OCI-LY3 (cell line): ENCODE results near the gene CDKN1C.

Experiments
- H2AFZ ChIP-seq: fragments of 200-600, 300-600 bp; shearing (Covaris generic); 2 replicates; pipeline ENCODE4 v1.6.0; 2014; ENCODE audit warnings: antibody characterized with exemption, low read depth, low read length
- H3K27ac ChIP-seq: fragments of 200-600, 300-600 bp; sonication (generic); 2 replicates; pipeline ENCODE4 v1.5.1; 2014; ENCODE audit warnings: mild to moderate bottlenecking, low read length, moderate library complexity, mixed read lengths
- H3K27me3 ChIP-seq: fragments of 200-600, 300-600 bp; sonication (generic); 2 replicates; pipeline ENCODE4 v1.6.1; 2014; ENCODE audit warnings: low read depth, low read length, mixed read lengths
- H3K36me3 ChIP-seq: fragments of 200-600, 300-600 bp; sonication (generic); replicated peaks from 2 replicates; pipeline ENCODE3; 2014; ENCODE audit warnings: low read depth, low read length, mixed read lengths
- H3K4me1 ChIP-seq: fragments of 300-600, 200-600 bp; sonication (generic); 2 replicates; pipeline ENCODE4 v1.6.1; 2014; ENCODE audit warnings: low read length, mixed read lengths
- H3K4me2 ChIP-seq: fragments of 200-600, 300-600 bp; sonication (generic); 2 replicates; pipeline ENCODE4 v1.6.1; 2014; ENCODE audit warnings: low read length, mixed read lengths
- H3K4me3 ChIP-seq: fragments of 300-600, 200-600 bp; sonication (generic); 2 replicates; pipeline ENCODE4 v1.5.1; 2014; ENCODE audit warnings: antibody characterized with exemption, mild to moderate bottlenecking, low read length, moderate library complexity
- H3K79me2 ChIP-seq: fragments of 300-600, 200-600 bp; shearing (Covaris generic); 2 replicates; pipeline ENCODE4 v1.6.1; 2014; ENCODE audit warnings: mild to moderate bottlenecking, low read length, mixed read lengths
- H3K9ac ChIP-seq: fragments of 300-600, 200-600 bp; shearing (Covaris generic); 2 replicates; pipeline ENCODE4 v1.6.0; 2014; ENCODE audit warnings: mild to moderate bottlenecking, low read length, moderate library complexity
- H3K9me3 ChIP-seq: fragments of 200-600, 300-600 bp; shearing (Covaris generic); 2 replicates; pipeline ENCODE4 v1.6.1; 2014; ENCODE audit warnings: low read length, mixed read lengths; ENCODE audit not compliant: insufficient read depth
- H4K20me1 ChIP-seq: fragments of 200-600, 300-600 bp; sonication (generic); 2 replicates; pipeline ENCODE4 v1.6.1; 2016; ENCODE audit warnings: low read length, mixed read lengths; ENCODE audit not compliant: insufficient read depth
- EZH2phosphoT487 ChIP-seq: fragments of 200-600 bp; shearing (Covaris generic); IDR thresholded peaks from 2 replicates; pipeline ENCODE4 v1.6.1; 2018; ENCODE audit warnings: antibody characterized with exemption, mixed run types, low read depth
- TF ChIP-seq, protein P1 (sequence below): fragments of 200-600, 300-600 bp; sonication (generic); IDR thresholded peaks from 2 replicates; pipeline ENCODE4 v1.5.1; 2014; ENCODE audit warnings: antibody characterized with exemption, low read length, low read depth

CDKN1C gene

DNA sequence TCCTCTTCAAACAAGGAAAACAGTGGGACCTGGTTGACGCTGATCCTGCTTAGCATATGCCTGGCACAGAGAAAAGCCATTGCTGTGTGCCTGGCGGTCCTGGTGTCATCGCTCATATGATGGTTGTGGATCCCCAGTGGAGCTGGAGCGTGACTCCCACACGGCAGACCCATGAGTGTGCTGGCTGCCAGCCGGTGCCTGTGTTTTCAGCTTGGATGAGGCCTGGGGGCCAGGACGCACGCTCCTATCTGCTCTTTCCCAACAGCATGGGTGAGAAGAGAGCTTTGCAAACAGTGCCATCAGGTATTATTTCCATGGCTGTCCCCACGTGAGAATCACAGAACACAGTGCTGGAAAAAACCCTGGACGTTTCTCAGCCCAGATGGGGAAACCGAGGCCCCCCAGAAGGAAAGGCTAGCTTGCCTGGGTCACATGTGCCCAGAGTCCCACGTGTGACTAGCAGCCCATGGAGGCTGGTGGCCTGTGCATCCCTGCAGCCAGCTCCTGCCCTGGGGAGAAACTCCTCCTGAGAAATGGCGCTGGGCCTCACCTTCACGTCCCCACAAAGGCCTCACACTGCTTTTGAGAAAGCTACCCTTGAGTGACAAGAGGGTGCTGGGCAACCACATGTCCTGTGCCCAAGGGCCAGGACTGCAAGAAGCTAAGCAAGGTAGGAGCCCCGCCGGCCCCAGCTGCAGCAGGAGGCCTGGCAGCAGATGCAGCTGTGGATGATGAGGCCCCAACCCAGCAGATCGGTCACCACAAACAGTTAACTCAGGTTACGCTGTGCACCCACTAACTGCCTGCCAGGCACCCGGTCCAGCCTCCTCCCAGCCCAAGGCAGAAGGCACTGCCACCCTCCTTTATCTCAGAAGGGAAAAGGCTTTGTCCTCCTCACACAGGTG lies 4.2 kb downstream of the CDKN1C start:
- Histone ChIP-seq H3K4me3 (no peak overlapping the region), H4K20me1 (no peaks in the 10 kb centered on the region), H3K36me3 (no peaks in the 10 kb centered on the region), H3K4me2 (no peak overlapping the region), H3K27ac (no peak overlapping the region), H3K9me3 (no peaks in the 10 kb centered on the region), H3K79me2 (no peaks in the 10 kb centered on the region), H3K9ac (no peak overlapping the region), H3K4me1 (no peaks in the 10 kb centered on the region), H3K27me3 (no peaks in the 10 kb centered on the region), H2AFZ (no peak overlapping the region)
- TF ChIP-seq, protein P1, sequence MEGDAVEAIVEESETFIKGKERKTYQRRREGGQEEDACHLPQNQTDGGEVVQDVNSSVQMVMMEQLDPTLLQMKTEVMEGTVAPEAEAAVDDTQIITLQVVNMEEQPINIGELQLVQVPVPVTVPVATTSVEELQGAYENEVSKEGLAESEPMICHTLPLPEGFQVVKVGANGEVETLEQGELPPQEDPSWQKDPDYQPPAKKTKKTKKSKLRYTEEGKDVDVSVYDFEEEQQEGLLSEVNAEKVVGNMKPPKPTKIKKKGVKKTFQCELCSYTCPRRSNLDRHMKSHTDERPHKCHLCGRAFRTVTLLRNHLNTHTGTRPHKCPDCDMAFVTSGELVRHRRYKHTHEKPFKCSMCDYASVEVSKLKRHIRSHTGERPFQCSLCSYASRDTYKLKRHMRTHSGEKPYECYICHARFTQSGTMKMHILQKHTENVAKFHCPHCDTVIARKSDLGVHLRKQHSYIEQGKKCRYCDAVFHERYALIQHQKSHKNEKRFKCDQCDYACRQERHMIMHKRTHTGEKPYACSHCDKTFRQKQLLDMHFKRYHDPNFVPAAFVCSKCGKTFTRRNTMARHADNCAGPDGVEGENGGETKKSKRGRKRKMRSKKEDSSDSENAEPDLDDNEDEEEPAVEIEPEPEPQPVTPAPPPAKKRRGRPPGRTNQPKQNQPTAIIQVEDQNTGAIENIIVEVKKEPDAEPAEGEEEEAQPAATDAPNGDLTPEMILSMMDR, result no peak
- TF ChIP-seq EZH2phosphoT487, result no peak

DNA sequence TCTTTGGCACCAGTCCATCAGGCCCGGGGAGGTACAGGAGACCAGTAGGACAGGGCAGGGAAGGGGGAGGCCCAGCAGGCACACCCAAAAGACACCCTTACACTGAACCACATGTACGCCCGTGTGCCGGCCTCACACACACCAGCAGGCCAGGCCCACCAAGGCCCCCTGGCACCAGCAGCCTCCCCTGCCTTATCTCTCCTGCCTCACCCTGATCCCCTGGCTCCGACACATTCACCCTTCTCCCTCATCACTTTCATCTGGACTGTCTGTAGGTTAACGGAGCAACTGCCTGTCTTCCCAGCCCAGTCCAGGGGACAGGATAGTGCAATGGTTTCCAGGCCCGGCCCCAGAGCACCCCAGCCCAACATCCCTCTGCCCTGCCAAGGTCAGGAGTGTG lies 4.9 kb downstream of the CDKN1C start:
- Histone ChIP-seq H3K9me3 (no peaks in the 10 kb centered on the region), H3K79me2 (no peaks in the 10 kb centered on the region), H4K20me1 (no peaks in the 10 kb centered on the region), H3K4me1 (no peaks in the 10 kb centered on the region), H3K27me3 (no peaks in the 10 kb centered on the region), H3K4me2 (no peak overlapping the region), H3K4me3 (no peak overlapping the region), H3K27ac (no peak overlapping the region), H2AFZ (no peak overlapping the region), H3K36me3 (no peaks in the 10 kb centered on the region), H3K9ac (no peak overlapping the region)
- TF ChIP-seq, protein P1, result no peak
- TF ChIP-seq EZH2phosphoT487, result no peak

DNA sequence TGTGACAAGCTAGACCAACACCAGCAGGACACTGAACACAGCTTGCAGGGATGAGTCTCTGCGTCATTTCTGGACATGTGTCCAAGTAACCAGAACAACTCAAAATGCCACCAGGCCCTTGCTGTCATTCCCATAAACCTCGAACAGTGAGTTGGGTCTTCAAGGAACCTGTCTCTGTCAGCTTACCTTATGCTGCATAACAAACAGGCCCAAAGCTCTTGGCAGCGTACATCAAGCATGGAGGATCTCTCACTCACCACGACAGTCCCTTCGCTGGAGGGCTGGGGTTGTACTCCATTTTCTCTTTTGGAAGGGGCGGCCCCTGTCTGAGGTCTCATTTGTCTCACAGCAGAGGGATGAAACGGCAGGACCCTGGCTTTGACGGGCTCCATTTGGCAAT lies 6.8 kb downstream of the CDKN1C start:
- H3K27me3 ChIP-seq, result no peaks in the 10 kb centered on the region
- H3K79me2 ChIP-seq, result no peaks in the 10 kb centered on the region
- no peaks in the 10 kb centered on the region for H4K20me1 ChIP-seq
- TF ChIP-seq EZH2phosphoT487, result no peak
- TF ChIP-seq, protein P1, result no peak
- H3K27ac ChIP-seq, result no peak overlapping the region
- H3K9me3 ChIP-seq, result no peaks in the 10 kb centered on the region
- H3K4me3 ChIP-seq, result no peak overlapping the region
- no peak overlapping the region for H3K4me2 ChIP-seq
- no peaks in the 10 kb centered on the region for H3K36me3 ChIP-seq
- no peaks in the 10 kb centered on the region for H3K4me1 ChIP-seq
- H2AFZ ChIP-seq, result no peak overlapping the region
- no peak overlapping the region for H3K9ac ChIP-seq

DNA sequence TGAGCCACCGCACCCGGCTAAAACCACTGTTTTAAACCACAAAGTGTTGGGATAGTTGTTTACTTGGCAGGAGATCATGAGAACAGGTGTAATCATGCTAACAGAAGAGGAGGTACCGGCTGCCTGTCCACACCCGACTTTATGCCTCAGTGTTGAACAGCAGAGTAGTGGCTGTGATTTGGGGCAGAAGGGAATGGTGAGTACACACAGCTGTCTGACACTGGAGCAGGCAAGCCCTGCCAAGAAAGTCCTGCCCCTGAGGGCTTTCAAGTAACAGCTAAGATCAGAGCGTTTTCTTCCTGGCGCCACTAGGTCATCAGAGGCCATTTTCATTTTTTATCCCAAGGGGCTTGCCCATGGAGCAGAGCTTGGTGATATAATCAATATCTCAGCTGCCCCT lies 8.1 kb downstream of the CDKN1C start:
- Histone ChIP-seq H4K20me1 (no peaks in the 10 kb centered on the region), H3K27me3 (no peaks in the 10 kb centered on the region)
- no peak for TF ChIP-seq EZH2phosphoT487
- TF ChIP-seq, protein P1, result no peak

More for the DNA sequence above, 8.1 kb downstream of the CDKN1C start:
- no peaks in the 10 kb centered on the region for H3K4me1 ChIP-seq
- H3K9ac ChIP-seq, result no peak overlapping the region
- no peak overlapping the region for H2AFZ ChIP-seq
- H3K36me3 ChIP-seq, result no peaks in the 10 kb centered on the region
- H3K79me2 ChIP-seq, result no peaks in the 10 kb centered on the region
- H3K9me3 ChIP-seq, result no peaks in the 10 kb centered on the region
- no peak overlapping the region for H3K4me2 ChIP-seq
- no peak overlapping the region for H3K27ac ChIP-seq
- H3K4me3 ChIP-seq, result no peak overlapping the region
